ENCODE data around the gene GRM8.
A peak's percentile ranks its signal among the peaks of the same experiment; 100 is the strongest.

GRM8 gene

GRCh38 chr7:127252778-127253280 lies at the start of gene GRM8:
GRM8 (minus strand) TSS chr7:127252941.
- DNase-seq, result peak; percentile 80

DNA sequence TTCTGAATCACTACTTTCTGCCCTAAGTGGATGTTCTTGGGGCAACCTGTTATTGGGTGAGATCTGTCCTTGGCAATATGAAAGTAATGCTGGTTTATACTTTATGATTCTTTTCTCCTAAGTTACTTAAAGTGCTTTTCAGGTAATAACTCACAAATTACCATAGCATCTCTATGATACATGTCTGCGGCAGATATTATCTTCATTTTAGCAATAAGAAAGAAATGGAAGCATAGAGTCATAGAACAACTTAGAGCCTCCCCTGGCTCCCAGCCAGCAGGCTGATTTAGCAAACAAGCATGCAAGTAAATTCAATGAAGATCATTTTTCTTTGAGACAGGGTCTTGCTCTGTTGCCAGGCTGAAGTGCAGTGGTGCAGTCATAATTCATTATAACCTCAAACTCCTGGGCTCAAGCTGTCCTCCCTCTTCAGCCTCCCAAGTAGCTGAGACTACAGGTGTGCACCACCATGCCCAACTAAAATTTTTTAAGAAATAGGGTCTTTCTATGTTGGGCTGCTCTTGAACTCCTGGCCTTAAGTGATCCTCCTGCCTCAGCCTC lies 38.1 kb upstream of the GRM8 start:
- DNase-seq, result no peak

DNA sequence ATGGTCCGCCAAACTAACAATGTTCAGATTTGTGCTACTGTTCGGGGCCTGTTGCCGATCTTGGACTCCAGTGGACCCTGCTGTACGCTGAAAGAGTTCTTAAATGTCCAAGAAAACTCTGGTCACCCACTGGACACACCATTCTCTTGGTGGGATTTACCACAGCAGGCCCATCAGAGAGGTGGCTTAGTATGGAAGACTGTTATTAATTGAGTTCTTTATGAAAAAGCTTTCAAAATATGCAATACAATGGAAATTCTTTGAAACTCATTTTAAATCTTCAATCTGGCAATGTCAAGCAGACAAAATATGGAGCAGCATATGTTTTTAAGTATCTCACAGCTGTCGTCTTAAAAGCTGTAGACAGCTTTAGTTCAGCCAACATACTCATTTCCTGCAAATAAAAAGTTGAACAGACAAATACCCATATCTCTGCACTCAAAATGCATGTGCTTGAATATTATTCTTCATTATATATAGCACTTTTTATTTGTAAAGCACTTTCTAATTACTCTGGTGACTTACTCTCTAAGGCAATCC lies 37.4 kb upstream of the GRM8 start:
- no peak for DNase-seq

- no peak for DNase-seq
Measured at GRCh38 chr7:127287133-127287532, 34.4 kb upstream of the GRM8 start.

DNA sequence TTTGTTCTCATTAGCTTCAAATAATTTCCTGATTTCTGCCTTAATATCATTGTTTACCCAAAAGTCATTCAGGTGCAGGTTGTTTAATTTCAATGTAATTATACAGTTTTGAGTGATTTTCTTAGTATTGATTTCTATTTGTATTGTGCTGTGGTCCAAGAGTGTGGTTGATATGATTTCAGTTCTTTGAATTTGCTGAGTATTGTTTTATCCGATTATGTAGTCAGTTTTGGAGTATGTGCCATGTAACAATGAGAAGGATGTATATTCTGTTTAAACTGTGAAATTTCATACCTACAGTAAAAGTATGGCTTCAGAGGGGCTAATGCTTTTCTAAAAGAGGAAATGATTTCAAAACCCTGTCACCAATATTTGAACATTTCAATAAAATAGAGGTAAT lies 17.4 kb upstream of the GRM8 start:
- no peak for DNase-seq

DNA sequence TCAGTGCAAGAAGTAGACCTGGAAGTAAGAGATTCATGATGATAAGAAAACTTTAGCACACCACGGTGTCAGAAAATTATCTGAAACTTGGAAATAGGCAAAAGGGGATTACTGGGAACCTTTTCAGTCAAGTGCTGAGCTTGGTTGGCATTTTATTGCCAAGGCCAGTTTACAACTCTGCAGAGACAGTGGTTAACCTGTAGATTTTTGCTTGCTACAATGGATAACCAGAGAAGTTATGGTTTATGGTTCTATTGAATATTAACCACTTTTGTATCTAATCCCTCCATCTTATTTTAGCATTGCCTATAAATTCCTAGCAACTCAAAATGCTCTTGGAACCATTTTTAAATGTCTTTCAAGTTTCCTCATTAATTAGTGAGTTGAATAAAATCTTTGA lies 13.3 kb upstream of the GRM8 start:
- no peak for DNase-seq

DNA sequence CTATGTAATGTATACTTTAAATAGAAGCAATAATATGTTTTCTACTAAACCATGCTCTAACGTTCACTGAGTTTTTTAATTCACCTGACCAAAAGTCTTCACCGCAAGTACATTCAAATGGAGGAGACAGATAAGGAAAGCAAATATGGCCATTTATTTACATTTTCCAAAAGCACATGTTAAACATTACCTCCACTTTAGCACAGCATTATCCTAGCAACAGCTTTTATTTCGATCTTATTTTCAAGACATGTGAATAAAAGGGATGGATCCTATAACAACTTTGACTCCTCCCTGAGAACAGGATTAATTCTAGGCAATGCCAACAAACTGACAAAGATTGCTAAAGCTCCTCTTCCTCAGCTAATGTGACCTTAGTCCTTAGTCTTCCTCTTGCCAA lies 11.5 kb upstream of the GRM8 start:
- no peak for DNase-seq

DNA sequence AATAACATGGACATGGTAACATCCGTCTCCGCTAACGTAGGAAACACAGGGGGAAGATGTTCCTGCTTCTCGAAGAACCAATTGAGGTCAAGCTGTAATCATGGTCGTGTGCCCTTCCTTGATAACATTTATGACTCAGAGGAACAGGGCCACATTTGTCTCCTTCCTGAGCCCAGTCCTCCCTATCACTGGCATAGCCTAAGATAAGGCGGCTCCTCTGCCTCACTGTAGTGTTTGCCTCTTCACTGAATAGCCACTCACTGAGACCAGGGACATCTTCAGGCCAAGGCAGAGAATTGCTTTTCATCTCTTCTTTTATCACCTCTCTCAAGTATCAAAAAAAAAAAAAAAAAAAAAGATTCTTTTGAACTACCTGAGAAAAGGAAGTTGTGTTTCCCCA lies 5.4 kb upstream of the GRM8 start:
- no peak for DNase-seq

DNA sequence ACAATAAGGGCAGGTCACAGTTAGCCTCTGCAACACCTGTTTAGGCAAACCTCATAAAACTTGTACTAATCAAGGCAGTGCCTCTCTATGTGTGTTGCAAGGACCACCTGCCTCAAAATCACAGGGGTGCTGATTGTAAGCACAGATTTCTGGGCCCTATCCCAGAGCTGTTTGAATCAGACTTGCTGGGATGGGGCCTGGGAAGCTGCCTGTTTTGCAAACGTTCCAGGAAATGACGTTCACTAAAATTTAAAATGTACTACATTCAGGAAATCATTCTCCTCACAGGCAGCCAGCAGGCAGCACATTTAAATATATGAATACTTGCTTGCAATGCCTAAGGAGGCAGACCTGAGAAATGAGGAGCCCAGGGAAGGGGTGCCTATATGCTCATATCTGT lies 4.3 kb upstream of the GRM8 start:
- DNase-seq, result no peak

GRCh38 chr7:127256041-127256725 lies 3.4 kb upstream of the GRM8 start:
- DNase-seq, result no peak

GRCh38 chr7:127254163-127254684 lies 1.5 kb upstream of the GRM8 start:
- DNase-seq, result no peak

DNA sequence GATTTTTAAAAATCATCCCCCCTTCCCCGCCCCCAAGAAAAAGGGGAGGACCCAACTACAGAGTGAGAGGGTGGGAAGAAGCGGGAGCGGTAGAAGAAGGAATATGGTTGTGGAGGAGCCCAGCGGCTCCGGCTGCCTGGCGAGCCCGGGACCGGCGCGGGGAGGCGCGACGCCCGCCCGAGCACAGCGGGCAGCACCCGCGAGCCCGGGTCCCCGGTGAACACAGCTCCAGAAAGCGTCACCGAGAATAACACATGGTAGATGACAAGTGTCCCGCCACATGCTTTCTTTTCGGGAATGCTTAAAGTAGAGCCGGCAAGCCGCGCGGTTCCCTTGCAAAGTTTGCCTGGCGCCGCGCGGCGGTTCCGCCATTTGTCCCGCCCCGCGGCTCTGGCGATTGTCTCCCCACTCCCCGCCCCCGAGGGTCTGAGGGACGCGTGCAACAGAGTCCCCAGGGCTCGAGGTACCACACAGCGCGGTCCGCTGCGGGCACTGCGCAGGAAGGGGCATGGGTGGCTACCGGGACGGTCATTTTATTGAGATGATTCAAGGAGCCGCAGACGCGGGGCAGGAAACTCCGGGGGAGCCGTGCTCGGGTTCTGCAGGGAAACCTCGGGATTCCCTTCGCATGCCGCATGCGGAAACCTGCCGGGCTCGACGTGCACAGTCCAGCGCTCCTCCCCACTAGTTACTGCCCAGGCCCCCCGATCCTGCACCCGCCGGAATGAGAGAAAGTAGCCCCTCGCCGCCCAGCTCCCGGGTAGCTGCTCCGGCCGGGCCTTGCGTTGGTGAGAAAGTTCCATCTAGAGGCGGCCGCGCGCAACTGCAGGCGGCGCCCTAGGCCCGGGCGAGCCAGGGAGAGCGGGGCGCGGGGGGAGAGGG lies 781 bp upstream of the GRM8 start:
- DNase-seq, result peak; percentile 80

DNA sequence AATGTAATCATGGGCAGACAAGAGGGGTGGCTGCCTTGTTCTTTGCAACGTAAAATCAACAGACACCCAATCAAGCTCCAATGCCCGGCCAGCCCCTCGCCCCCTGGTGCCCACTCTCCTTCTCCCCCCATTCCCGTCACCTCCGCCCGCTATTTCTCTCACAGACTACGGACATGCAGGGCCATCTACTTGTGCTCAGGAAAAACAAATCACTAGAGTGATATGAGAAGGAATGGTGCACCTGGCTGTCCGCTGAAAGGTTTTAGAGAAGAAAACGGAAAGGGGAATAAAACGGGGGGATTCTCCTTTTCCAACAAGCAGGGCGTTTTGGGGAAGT lies 396 bp downstream of the GRM8 start:
- DNase-seq, result no peak

DNA sequence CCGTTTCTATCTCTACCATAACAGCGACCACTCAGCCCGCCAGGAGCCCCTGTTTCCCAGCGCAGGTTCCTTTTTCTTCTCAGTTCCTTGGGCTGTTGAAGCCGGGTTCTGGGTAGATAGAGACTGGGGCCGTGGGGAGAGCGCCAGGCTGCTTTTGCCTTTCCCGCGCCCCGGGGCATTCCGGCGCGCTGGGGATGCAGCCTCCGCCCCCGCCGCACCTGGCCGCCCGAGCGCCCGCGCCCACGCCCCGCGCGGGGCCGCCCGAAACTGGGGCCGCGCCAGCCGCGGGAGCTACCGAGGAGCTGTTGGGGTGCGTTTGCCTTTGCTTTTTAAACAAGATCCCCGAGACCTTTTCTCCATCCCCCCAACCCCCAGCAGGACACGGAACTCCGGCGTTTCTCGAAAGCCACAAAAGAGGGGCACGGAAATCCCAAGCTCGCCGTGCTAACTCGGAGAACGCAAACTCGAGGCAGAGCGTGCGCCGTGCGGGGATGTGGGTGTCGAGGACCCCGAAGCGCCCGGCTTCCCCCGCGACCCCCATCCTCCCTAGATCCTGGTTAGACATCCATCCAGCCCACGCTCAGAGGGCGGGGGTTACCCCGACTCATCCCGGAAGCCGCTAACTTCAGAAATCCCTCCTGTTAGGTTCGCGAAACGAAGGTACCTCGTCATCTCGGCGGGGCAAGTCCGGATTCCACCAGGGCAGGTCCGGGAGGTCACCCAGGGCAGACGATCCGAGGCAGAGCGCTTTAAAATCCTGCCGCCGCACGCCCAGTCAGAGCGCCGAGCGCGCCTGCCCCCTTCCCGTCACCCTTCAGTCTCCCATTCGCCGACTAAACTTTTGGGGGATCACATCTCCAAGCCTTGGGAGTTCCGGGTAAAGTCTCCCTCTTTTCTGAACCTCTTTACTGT lies 1.0 kb downstream of the GRM8 start:
- peak; percentile 7 for DNase-seq

GRCh38 chr7:127251036-127251464 lies 1.7 kb downstream of the GRM8 start:
- no peak for DNase-seq

- DNase-seq, result no peak
Measured at GRCh38 chr7:127250312-127251035, 2.3 kb downstream of the GRM8 start.

GRCh38 chr7:127245607-127246006 lies 7.1 kb downstream of the GRM8 start:
- DNase-seq, result no peak

DNA sequence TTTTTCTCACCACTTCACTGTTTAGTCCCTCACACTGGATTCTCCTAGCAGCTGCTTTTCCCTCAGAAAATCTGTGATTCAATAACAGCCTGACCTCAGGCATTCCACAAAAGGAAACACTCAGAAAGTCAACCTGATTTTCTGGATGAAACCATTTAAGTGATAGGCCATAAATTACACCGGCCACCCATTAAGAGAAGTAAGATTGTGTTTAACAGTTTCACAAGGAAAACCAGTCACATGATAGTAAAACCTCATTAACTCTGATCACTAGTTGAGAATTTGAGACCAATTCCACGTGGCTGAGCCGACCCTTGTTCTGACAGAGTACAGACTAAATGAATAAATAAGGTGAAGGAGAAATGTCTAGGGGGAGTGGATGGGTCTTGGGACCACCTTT lies 7.7 kb downstream of the GRM8 start:
- peak; percentile 51 for DNase-seq

DNA sequence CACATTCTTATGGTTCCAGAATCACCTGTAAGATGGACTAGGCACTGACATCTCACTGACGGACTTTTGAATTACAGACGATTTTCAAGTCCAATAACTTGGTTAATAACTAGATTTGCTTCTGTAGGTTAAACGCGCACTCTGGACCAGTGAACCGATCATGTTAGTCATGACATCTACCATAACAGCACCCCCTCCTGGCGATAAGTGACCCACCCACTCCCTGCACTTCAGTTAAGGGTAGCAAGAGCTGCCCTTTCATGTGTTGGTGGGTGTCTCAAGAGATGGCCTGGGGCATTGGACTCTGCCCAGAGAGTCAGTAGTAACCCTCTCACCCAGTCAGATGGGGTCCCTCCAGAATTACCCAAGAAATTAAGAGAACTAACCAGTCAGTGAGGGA lies 12.9 kb downstream of the GRM8 start:
- no peak for DNase-seq

- DNase-seq, result no peak
Measured at GRCh38 chr7:127233630-127234029, 19.1 kb downstream of the GRM8 start.

DNA sequence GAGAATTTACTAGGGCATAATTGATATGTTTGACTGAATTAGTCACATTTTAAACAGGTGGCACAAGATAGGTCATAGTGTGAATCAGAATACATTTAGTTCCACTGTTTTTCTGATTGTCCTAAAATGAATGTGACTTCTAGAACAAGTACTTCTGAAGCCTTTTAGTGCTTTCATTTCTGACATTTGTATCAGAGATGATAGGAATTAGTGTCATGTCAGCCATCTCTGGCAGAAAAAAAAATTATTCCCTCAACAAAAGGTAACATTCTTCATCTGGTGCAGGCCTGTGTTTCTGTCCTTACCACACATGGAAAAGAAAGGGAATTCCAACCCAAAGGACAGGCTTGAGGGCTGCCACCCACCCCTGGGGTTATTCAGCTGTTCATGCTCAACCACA lies 21.3 kb downstream of the GRM8 start:
- DNase-seq, result no peak

Measured in NCI-H2227 treated with DMSO at 0.1 percent for 48 hours (cell line).